ENCODE measurements around the gene NOVA2.
A peak's percentile ranks its signal among the peaks of the same experiment; 100 is the strongest.

The NOVA2 gene

DNA sequence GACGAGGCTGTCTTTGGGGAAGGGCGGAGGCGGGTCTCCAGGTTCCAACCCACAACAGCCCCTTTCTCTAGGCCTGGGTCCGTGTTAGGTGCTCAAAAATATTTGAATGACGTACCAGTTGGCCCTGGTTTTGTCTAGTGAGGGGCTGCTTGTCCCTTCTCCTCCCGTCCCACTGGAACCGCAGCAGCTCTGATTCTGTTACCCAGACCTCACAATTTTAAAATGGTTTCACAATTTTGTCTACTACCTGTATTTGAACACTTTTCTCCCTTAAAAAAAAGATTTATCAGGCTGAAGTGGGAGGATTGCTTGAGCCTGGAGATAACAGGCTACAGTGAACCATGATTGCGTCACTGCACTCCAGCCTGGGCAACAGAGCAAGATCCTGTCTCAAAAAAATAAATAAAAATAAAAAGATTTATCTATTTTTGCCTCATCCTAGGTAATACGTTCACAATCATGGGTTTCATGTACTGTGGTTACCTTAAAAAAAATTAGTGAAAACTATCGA lies 86.4 kb downstream of the NOVA2 start:
- DNase-seq, result no peak

DNA sequence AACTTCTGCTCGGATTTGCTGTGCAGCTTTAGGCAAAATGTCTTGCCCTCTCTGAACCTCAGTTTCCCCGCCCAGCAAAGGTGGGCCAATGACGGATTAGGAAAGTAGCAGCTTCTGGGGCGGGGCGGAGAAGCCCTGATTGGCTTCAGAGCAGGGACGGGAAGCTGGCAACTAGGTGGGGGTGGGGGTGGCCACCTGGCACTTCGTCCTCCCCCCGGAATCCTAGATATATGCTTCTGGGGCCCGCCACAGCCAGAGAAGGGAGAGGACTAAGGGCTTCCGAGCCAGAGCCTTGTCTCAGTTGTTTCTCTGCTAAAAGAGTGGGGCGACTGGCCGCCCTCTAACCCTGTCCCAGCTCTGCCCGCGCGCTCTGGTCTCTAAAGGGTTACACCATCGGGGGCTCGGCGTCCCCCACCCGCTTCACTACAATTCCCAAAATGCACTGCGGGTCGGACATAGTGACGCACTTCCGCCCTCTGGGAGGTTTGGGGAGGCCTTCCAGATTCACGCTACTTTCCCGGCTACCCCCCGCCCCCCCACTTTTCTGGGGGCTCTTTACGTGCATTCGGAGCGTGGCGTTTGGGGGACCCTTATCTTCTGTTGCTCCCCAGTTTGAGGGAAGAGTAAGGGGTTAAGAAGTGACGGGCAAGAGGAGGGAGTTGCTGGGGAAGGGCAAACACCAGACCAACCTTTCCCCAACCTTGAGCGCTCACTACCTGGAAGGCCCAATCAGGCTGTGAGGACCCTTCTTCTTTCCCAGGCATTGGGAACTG lies 87.1 kb downstream of the NOVA2 start:
- DNase-seq, result peak; percentile 77

DNA sequence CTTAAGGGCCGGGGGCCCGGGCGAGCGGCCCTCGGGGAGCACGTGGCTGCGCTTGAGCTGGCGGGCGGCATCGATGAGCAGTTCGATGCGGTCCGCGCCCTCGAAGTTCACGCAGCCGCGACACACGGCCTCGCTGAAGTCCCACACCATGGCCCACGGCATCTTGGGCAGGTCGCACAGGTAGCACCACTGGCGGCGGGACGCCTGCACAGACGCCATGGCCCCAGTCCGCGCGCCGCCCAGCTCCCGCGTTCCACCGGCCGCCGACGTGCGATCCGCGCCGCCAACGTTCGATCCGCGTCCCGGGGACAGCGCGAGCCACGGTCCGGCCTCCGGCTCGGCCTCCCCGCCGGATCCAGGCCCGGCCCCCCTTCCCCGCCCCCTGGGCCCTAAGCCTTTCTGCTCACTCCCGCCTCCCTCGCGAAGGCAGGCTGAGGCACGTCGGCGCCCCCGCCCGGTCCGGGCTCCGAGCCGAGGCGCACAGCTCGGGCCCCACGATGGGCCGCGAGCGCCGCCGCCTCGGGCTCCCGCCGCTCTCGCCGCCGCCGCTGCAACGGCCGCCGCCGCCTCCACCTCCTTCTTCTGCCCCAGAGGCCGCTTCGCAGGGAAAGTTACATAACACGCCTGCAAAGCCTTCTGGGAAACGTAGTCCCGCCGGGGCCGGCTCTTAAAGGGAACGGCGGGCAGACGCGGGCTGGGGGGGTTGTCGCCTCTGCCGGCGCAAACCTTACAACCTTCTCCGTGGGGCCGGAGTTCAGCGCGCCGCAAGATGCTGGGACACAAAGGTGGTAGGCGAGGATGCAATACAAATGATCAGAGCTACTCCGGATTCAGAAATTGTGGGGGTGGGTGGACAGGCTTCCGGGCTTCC lies 87.9 kb downstream of the NOVA2 start, which contains the start of gene IRF2BP1:
TSS of gene IRF2BP1 (minus strand) at position 586 of the 871 bp plus-strand sequence. CDS start at position 219, 367 bp downstream.
- DNase-seq, result peak; percentile 77

DNA sequence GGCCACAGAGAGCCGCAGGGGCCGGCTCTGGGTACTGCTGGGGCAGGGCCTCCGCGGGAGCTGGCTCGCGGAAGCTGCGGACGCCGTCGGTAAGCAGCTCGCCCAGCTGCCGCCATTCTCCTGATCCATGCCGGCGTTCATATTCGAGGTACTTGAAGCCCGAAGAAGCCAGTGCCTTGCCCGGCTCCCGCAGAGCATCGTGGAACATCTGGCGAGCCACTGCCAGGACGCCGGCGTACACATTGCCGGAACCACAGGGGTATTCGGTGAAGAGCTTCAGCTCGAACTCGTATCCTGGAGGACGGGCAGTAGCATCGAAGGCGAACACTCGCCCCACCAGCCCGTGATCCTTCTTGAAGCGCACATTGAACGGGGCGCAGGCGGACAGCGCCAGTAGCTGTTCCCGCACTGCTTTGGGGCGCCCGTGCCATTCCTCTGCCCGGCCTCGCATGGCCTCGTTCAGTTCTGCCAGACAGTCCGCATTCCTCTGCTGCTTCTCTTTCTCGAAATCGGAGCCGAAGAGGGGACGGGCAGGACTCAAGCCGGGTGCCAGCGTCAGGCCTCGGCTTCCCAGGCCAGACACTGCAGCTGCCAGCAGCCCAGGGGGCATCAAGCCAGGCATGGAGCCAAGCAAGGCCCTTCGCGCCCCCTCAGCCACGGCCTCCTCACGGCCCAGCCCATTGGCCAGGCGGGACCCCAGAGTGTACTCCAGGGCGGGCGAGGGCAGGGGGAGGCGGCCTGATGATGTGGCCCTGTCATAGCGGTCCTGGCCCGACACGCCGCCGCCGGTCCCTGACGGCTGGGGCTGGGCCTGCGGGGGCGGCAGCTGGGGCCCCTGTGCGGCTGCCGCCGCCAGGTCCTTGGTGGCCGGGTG lies 88.7 kb downstream of the NOVA2 start:
- no peak for DNase-seq

DNA sequence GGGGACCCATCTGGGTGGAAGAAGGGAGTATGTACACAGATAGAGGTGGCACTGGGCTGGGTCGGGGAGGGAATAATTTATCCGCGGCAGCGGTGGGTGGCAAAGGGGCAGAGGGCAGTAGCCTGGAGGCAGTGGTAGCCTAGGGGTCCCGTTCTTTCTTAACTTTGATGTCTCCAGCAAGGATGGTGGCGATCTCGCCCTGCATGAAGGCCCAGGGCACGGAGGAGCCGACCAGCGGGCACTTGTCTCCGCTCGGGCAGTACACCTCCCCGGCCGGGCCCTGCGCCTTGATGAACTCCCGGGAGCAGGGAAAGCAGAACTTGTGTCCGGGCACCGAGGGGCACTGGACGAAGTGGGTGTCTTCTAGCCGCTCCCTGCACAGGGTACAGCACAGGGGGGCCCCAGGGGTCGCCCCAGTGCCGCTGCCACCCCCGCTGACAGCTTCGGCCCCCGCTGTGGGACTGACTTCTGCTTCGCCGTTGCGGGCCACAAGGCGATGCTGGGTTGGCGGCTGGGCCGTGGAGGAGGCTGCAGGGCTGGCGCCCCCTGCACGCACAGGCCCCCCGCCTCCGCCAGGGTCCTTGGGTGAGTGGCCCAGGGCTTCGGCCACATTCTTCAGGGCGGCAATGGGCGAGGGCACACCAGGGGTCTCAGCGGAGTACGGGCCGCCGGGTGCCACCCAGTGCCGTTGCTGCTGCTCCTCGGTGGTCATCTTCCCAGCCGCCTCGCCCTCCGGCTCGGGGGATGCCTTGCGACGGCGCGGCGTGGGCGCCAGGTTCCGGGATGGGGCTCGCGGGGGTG lies 89.6 kb downstream of the NOVA2 start:
- no peak for DNase-seq

Data from DMS 273 treated with DMSO at 0.1 percent for 48 hours (cell line).